Calu3 (cell line): ENCODE results near the gene SIX3. TPM values are rescaled to one million over a fixed set of nuclear protein-coding genes. Genes with fewer than 3 reads are reported as not detected.

Experiments
- BruUV-seq: library from RNA; stranded (reverse); fragments of 400-500 nt; replicated peaks from 2 replicates; lab custom pipeline; 2021; lab: Mats Ljungman, UMichigan
- CTCF ChIA-PET: fragments of 300-600 bp; sonication (Branson Sonifier 250); formaldehyde crosslinking; loops from one replicate; lab custom pipeline; 2022; ENCODE audit warnings: antibody characterized with exemption; lab: Charles Lee
- DNase-seq: peaks from one replicate; pipeline ENCODE4 v3.0.0; 2022
- H3K27ac Mint-ChIP-seq: one replicate; pipeline ENCODE4 v1.8.0; 2022; ENCODE audit warnings: mixed read lengths; ENCODE audit not compliant: unreplicated experiment
- H3K27me3 Mint-ChIP-seq: one replicate; pipeline ENCODE4 v1.8.0; 2022; ENCODE audit warnings: mixed read lengths; ENCODE audit not compliant: unreplicated experiment
- H3K36me3 Mint-ChIP-seq: one replicate; pipeline ENCODE4 v1.8.0; 2022; ENCODE audit warnings: mild to moderate bottlenecking, moderate library complexity, mixed read lengths; ENCODE audit not compliant: insufficient read depth, unreplicated experiment
- H3K4me1 Mint-ChIP-seq: one replicate; pipeline ENCODE4 v1.8.0; 2022; ENCODE audit warnings: mild to moderate bottlenecking, low read depth, mixed read lengths; ENCODE audit not compliant: unreplicated experiment
- H3K4me3 Mint-ChIP-seq: one replicate; pipeline ENCODE4 v1.8.0; 2022; ENCODE audit warnings: mild to moderate bottlenecking, low read depth, moderate library complexity, mixed read lengths; ENCODE audit not compliant: unreplicated experiment
- H3K9me3 Mint-ChIP-seq: one replicate; pipeline ENCODE4 v1.8.0; 2022; ENCODE audit warnings: low read depth, mixed read lengths; ENCODE audit not compliant: unreplicated experiment
- intact Hi-C: fragments of 100-400 bp; cut with micrococcal nuclease; formaldehyde crosslinking; loops from one replicate; pipeline ENCODE4 v1.10.0; 2022; ENCODE audit not compliant: unreplicated experiment
- total RNA-seq: library from RNA; stranded (reverse); gene quantifications from 2 replicates; pipeline ENCODE4 v1.2.3, GENCODE V29; 2022
- TF ChIP-seq, protein P1 (sequence below): fragments of 200-600 bp; IDR thresholded peaks from one replicate; pipeline ENCODE4 v1.8.0; 2022; ENCODE audit warnings: antibody characterized with exemption; ENCODE audit not compliant: unreplicated experiment

Gene SIX3
- total RNA-seq, 1 experiment from 2014 or later: not detected

DNA sequence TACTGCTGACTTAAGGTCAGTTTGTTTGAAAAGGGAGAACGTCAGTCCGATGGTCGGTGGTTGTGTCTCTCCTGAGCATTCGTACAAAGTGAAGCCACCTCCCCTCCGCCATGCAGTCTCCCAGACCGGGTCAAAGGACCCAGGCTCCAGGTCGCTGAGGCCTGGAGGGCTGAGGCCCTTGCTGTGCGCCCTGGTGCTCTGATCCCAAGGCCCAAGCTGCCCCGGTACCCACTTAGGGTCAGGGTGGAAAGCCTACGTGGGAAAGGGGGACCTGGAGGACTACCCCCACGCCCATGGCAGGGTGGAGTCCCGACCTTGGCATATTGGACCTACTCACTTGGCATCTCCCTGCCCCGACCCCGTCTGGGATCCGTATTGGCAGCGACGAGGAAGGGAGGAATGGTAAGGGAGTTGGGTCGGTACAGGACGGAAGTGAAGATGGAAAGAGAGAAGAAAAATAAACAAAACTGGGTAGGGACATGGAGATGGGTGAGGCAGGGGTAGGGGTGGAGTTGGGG, 8.0 kb upstream of the SIX3 start:
- peak overlapping the region; percentile 73 for H3K4me3 Mint-ChIP-seq
- no TSS peak for BruUV-seq
- TF ChIP-seq, protein P1, sequence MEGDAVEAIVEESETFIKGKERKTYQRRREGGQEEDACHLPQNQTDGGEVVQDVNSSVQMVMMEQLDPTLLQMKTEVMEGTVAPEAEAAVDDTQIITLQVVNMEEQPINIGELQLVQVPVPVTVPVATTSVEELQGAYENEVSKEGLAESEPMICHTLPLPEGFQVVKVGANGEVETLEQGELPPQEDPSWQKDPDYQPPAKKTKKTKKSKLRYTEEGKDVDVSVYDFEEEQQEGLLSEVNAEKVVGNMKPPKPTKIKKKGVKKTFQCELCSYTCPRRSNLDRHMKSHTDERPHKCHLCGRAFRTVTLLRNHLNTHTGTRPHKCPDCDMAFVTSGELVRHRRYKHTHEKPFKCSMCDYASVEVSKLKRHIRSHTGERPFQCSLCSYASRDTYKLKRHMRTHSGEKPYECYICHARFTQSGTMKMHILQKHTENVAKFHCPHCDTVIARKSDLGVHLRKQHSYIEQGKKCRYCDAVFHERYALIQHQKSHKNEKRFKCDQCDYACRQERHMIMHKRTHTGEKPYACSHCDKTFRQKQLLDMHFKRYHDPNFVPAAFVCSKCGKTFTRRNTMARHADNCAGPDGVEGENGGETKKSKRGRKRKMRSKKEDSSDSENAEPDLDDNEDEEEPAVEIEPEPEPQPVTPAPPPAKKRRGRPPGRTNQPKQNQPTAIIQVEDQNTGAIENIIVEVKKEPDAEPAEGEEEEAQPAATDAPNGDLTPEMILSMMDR: no peak
- peaks cover 10% of the 10 kb centered on the region for H3K36me3 Mint-ChIP-seq
- H3K9me3 Mint-ChIP-seq: no peaks in the 10 kb centered on the region
- DNase-seq: no peak
- intact Hi-C loops: no loop called here
- H3K27me3 Mint-ChIP-seq: peaks cover 87% of the 10 kb centered on the region
- no peak overlapping the region for H3K27ac Mint-ChIP-seq
- CTCF ChIA-PET: no interaction called here
- H3K4me1 Mint-ChIP-seq: peaks cover 13% of the 10 kb centered on the region

DNA sequence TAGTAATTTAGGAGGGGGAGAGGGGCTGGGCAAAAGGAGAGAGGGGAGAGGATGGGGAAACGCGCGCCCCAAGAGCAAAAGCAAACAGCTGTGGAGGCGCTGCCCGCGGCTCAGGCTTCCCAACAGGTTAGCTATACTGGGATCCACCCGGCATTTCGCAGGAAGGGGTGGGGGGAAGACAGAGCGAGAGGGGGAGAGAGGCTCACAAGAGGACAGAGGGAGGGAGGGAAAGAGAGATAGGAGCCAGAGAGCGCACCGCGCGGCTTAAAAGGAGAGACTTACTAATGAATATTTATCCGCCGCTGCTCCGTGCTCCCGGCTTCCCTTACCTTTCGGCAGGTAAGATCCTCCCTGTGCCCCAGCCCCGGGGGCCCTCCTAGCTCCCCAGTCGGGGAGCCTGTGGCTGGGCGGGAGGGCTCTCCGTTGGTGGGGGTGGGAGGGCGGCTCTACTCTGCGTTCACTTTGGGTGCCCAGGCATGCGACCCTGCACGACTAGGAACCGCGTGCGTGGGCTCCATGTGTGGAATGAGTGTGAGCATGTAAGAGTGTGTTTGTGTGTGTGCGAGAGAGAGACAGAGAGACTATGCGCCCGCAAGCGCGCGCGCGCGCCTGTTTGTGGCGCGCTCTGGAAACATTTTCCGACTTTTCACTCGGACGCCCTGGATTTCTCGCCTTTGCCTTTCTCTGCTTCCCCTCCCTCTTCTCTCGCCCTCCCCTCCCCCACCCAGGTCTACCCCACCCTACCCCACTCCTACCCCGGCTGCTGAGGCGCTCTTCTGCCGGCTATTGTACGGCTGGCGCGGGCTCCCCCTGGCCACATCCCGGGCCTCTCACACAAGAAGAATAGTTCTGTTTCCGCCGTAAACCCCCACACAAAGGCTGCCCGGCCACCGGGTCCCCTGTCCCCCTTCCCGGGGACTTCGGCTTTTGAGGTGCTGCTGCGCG, 7.2 kb upstream of the SIX3 start:
- CTCF ChIA-PET: no interaction called here

DNA sequence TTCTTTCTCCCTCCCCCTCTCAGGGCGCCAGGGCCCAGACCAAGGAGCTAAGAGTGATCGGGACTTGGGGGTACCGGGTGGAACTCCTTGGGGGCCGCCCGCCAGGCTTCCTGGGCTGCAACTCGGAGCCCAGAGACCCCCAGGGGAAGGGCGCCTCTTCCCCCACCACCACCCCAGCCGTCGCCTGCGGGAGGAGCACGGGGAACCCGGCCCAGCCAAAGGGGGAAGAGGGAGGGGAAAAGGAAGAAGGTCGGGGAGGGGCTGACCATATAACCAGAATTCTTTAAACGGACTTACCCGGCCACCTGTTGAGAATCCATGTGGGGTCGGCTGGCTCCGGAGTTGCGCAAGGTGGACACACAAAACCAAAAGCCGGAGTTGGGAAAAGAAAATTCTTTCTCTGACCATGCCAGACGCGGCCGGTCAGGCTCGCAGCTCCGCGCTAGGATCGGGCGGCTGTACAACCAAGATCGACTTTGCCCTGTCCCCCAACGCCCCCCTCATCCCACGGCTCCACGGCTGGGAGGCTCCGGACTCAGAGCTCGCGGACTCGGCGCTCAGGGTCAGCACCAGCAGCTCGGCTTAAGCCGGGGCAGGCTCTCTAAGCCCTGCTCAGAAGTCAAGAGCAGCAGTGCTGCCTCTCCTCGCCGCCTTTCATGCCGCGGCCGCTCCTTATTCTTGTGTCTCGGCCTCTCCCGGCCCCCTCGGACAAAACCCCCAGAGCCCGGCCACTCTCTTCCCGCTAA, 6.3 kb upstream of the SIX3 start:
- no peaks in the 10 kb centered on the region for H3K9me3 Mint-ChIP-seq
- DNase-seq: no peak
- BruUV-seq: no TSS peak
- peaks cover 19% of the 10 kb centered on the region for H3K4me1 Mint-ChIP-seq
- H3K4me3 Mint-ChIP-seq: peak overlapping the region; percentile 73
- peaks cover 97% of the 10 kb centered on the region for H3K27me3 Mint-ChIP-seq
- CTCF ChIA-PET: no interaction called here
- peaks cover 15% of the 10 kb centered on the region for H3K36me3 Mint-ChIP-seq
- intact Hi-C loops: no loop called here
- TF ChIP-seq, protein P1: no peak
- H3K27ac Mint-ChIP-seq: no peak overlapping the region

More for the DNA sequence above, 7.2 kb upstream of the SIX3 start:
- Mint-ChIP-seq H3K36me3 (peaks cover 15% of the 10 kb centered on the region), H3K27me3 (peaks cover 92% of the 10 kb centered on the region), H3K4me1 (peaks cover 13% of the 10 kb centered on the region), H3K4me3 (peak overlapping the region; percentile 73), H3K27ac (no peak overlapping the region), H3K9me3 (no peaks in the 10 kb centered on the region)
- intact Hi-C loops: no loop called here
- DNase-seq: no peak
- TF ChIP-seq, protein P1: no peak
- BruUV-seq: no TSS peak

DNA sequence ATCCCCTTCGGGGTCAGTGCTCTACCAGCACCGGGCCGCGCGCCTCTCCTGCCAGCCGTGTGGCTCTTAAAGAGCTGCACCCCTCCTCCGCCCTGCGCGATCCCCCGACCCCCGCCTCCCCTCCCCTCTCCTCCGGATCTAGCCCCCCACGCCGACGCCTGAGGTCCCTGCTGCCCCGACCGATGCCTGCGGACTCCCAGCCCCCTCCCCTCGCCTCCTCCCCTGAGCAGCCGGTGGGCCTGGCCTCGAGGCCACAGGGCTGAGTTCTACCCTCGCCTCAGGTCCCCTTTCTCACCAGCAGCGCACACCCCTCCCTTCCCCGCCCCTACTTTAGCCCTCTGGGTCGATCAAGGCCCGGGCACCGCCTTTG, 5.8 kb upstream of the SIX3 start:
- intact Hi-C loops: no loop called here
- Mint-ChIP-seq H3K36me3 (peaks cover 17% of the 10 kb centered on the region), H3K9me3 (no peaks in the 10 kb centered on the region), H3K4me3 (peak overlapping the region; percentile 73), H3K27me3 (peaks cover 97% of the 10 kb centered on the region), H3K4me1 (peaks cover 19% of the 10 kb centered on the region), H3K27ac (no peak overlapping the region)
- TF ChIP-seq, protein P1: no peak
- CTCF ChIA-PET: interaction anchor here (0.6 to 0.7 kb wide), 2 partner anchors 39 to 1407 kb away, joined by 3 read pairs; no protein-coding TSS in a partner anchor
- no TSS peak for BruUV-seq
- no peak for DNase-seq
